HL-60 (cell line): ENCODE data around the gene ZC3H12D.

Source experiments
- DNase-seq, 2 experiments: peaks; one replicate each; pipeline ENCODE4 v3.0.0-alpha.2; 2010 to 2020; ENCODE audit warnings: low read depth in 1 of 2, low spot score in 1 of 2
- H3K27ac ChIP-seq: fragments of 250-450 bp; sonication (Bioruptor Pico); replicated peaks from 2 replicates; pipeline ENCODE4 v1.5.1; 2020; ENCODE audit warnings: mild to moderate bottlenecking, moderate library complexity
- H3K27me3 ChIP-seq: fragments of 250-450 bp; sonication (Bioruptor Pico); 2 replicates; pipeline ENCODE4 v1.5.1; 2021; ENCODE audit warnings: mild to moderate bottlenecking, moderate library complexity; ENCODE audit not compliant: insufficient read depth, poor library complexity, severe bottlenecking
- H3K4me3 ChIP-seq: replicated peaks from 2 replicates; pipeline ENCODE4 v1.5.1; 2011; ENCODE audit warnings: mild to moderate bottlenecking, control low read depth, low read length; ENCODE audit not compliant: insufficient read depth
- CTCF ChIP-seq: IDR thresholded peaks from one replicate; pipeline ENCODE4 v1.5.1; 2011; ENCODE audit warnings: low read length, control low read depth, inconsistent platforms; ENCODE audit not compliant: insufficient read depth
- GABPA ChIP-seq: IDR thresholded peaks from 2 replicates; pipeline ENCODE4 v1.6.1; 2012; ENCODE audit warnings: low read depth
- POLR2AphosphoS5 ChIP-seq: IDR thresholded peaks from 2 replicates; pipeline ENCODE4 v1.6.1; 2012; ENCODE audit warnings: low read depth
- SPI1 ChIP-seq: IDR thresholded peaks from 2 replicates; pipeline ENCODE4 v1.6.1; 2012; ENCODE audit warnings: low read depth, mild to moderate bottlenecking, borderline replicate concordance
- TF ChIP-seq, protein P1 (sequence below): IDR thresholded peaks from 2 replicates; pipeline ENCODE4 v1.6.1; 2012; ENCODE audit warnings: low read depth; ENCODE audit not compliant: insufficient replicate concordance

Gene ZC3H12D

DNA sequence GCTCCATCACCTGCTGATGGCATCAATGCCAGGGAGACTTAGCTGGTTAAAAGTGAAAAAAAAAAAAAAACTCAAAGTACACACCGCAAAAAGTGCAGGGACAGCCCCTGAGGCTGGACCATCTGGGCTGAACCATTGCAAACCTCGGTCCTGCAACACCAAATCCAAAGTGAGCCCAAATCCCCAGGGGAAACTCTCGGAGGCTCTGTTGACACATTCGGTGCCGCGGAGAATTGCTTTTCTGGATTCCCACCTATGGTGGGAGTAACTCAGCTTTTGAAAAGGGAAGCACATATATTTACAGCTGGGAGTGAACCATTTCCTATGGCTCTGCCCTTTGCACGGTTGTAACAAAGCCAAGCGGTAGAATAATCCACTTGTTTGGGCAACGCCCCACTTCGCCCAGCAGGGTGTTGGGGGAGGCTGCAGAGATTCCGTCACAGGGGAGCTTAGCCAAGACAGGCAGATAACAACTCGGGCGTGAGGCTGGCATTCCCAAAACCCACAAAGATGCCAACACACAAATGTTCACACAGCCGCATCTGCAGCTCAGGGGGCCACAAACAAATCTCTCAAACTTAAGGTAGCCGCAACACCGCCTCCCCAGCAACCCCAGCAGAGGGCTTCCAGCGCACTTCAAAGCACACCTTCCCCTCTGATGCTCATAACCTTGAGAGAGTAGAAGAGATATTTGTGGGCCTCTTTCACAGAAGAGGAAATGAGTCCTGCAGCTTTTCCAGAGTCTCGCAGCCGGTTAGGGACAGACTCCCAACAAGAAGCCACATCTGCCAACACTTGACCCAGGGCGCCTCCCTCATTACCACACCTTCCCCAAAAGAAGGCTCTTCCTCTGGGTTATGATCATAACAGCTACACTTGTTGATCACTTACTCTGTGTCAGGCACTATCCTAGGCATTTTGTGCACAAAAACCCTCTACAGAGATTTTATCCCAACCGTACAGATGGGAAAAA is 11.4 kb downstream of the ZC3H12D start:
- Histone ChIP-seq H3K27ac (no peak overlapping the region), H3K4me3 (no peak overlapping the region), H3K27me3 (no peaks in the 10 kb centered on the region)
- TF ChIP-seq GABPA (no peak), POLR2AphosphoS5 (no peak), SPI1 (no peak), CTCF (no peak)
- DNase-seq = peak in 1 of 2 experiments; percentile 31

- DNase-seq = no peak
- Histone ChIP-seq H3K27me3 (no peaks in the 10 kb centered on the region), H3K27ac (no peak overlapping the region), H3K4me3 (no peak overlapping the region)
- TF ChIP-seq POLR2AphosphoS5 (no peak), GABPA (no peak), SPI1 (no peak), CTCF (no peak)
- TF ChIP-seq, protein P1, sequence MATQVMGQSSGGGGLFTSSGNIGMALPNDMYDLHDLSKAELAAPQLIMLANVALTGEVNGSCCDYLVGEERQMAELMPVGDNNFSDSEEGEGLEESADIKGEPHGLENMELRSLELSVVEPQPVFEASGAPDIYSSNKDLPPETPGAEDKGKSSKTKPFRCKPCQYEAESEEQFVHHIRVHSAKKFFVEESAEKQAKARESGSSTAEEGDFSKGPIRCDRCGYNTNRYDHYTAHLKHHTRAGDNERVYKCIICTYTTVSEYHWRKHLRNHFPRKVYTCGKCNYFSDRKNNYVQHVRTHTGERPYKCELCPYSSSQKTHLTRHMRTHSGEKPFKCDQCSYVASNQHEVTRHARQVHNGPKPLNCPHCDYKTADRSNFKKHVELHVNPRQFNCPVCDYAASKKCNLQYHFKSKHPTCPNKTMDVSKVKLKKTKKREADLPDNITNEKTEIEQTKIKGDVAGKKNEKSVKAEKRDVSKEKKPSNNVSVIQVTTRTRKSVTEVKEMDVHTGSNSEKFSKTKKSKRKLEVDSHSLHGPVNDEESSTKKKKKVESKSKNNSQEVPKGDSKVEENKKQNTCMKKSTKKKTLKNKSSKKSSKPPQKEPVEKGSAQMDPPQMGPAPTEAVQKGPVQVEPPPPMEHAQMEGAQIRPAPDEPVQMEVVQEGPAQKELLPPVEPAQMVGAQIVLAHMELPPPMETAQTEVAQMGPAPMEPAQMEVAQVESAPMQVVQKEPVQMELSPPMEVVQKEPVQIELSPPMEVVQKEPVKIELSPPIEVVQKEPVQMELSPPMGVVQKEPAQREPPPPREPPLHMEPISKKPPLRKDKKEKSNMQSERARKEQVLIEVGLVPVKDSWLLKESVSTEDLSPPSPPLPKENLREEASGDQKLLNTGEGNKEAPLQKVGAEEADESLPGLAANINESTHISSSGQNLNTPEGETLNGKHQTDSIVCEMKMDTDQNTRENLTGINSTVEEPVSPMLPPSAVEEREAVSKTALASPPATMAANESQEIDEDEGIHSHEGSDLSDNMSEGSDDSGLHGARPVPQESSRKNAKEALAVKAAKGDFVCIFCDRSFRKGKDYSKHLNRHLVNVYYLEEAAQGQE = no peak
Observed at GRCh38 chr6:149472241-149472640, 12.6 kb downstream of the ZC3H12D start.

- Histone ChIP-seq H3K27me3 (no peaks in the 10 kb centered on the region), H3K4me3 (no peak overlapping the region), H3K27ac (no peak overlapping the region)
- no peak for DNase-seq
- TF ChIP-seq CTCF = no peak
- TF ChIP-seq GABPA = no peak
- TF ChIP-seq POLR2AphosphoS5 = no peak
- TF ChIP-seq, protein P1 = no peak
- no peak for TF ChIP-seq SPI1
Observed at GRCh38 chr6:149471801-149472200, 13.0 kb downstream of the ZC3H12D start.
